Measurements from ENCODE around the gene CLASP1.
"Not testable (repeated sequence)": the region's sequence is repeated elsewhere in the genome, so short reads cannot be mapped to it uniquely, and the experiment has no call there.

Gene CLASP1

DNA sequence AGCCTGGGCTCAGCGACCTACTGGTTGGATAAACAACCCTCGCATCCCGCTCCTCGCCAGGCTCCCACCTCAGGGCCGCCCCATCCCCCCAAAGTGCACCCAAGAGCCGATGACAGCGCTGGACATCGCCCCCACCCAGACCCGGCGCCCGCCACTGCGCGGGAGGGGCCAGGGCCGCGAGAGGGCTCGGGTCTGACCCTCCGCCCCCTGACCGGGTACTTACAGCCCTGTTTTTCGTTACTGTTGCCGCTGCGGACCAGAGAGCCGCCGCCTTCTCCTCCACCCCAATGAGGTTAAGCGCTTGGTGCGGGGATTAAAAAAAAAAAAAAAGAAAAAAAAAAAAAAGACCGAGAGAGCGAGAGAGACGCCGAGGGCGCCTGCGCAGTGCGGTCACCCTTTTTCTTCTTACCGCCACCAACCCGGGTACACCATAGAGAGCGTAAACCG is at the start of gene CLASP1:
TSS of gene CLASP1 (minus strand) at position 314 of the 447 bp plus-strand sequence. CDS start 43,567 bp downstream, outside the sequence.
- DNase-seq (ENCODE audit: low spot score): no peak

DNA sequence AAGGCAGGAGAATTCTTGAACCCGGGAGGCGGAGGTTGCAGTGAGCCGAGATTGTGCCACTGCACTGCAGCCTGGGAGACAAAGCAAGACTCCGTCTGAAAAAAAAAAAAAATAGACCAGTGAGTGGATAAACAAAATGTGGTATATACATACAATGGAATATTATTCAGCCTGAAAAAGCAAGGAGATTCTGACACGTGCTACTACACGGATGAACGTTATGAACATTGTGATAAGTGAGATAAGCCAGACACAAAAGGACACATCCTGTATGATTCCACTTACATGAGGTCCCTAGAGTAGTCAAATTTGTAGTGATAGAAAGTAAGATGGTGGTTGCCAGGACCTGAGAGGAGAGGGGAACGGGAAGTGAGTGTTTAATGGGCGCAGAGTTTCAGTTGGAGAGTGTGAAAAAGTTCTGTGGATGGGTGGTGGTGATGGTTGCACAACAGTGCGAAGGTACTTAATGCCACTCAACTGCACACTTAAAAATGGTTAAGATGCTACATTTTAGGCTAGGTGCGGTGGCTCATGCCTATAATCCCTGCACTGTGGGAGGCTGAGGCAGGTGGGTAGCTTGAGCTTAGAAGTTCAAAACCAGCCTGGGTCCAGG is 49.2 kb upstream of the CLASP1 start:
- DNase-seq (ENCODE audit: low spot score): no peak

DNA sequence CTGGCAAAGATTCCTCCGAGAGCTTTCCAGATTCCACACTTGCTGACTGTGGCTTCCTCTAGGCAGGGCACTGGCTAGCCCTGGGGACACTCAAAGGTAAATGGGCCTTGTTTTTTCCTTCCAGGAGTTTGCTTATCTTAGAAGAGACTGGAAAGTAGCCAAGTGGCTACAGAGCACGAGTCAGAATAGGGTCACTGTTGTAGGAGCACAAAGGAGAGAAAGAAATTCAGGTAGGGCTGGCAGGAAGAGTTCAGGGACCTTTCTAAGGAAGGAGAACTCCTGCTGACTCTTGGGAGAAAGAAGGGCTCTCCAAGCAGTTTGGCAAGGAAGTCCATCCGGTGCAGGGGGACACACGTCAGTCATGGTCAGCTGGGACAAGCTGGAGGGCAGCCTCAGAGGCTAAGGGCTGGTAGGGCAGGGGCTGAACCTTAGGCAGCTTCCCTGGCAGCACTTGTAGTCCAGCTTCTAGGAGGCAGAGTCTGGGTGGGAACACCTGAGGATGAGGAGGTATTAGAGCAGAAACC is 47.9 kb upstream of the CLASP1 start:
- DNase-seq (ENCODE audit: low spot score): no peak

DNA sequence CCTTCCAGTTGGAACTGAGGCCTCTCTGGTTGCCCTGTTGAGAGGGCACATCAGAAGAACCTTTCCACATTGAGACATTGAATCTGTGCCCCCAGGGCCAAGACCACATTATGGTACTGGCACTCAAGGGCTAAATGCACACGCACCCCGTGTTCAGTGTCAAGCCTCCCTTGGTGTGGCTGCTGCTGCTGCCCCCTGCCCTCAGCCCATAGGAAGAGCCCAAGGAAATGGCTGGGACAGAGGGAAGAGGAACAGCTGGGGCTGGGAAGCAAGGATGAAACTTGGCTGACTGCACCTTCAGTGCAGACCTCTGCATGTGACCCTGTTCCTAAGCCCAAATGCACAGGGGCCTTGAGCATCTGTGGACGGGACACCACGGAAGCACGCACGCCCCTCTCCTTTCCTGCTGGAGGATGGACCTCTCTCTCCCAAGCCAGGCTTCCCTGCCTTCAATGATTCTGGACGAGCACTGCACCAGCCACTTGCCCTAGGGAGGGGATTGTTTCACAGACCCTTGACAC is 47.2 kb upstream of the CLASP1 start:
- DNase-seq (ENCODE audit: low spot score): no peak

DNA sequence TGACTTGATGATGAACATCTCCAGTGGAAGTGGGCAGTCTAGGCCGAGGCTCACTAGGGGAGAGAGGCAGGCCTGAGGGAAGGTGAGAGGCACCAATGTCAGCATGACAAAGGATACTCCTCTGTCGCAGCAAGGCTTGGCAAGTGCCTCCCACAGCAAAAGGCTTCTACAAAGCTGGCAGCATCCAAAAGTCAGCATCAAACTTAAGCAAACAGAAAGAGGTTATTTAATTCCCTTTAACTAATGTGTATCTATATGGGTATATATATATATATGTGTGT is 45.8 kb upstream of the CLASP1 start:
- no peak for DNase-seq (ENCODE audit: low spot score)

DNA sequence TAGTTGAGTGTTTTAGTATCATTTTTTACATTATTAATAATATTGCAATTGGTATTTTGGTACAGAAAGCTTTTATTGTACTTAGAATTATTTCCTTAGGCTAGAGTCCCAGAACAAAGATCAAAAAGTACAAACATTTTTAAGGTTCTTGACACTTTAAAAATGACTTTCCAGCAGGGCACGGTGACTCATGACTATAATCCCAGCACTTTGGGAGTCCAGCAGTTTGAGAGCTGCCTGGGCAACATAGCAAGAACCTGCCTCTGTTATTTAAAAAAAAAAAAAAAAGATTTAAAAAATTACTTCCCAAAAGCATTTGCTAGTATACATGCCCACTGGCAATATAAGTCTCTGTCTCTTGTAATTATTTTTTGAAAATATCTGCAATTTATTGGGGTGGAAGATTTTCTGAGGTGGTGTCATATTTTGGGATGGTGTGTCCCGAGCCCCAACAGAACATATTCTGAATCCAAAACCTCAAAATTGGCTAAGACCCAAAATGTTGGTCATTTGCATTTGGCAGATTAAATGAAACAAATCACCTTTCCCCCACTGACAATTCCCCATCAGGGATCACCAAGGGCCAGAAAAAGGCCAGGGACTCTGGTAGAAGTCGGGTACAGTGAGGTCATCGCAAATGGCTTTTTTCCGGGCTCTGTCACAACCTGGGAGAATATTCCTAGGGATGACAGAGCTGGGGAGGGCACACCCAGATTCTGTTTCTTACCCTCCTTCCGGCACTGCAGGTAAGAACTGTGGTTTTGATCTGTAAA is 45.3 kb upstream of the CLASP1 start:
- DNase-seq (ENCODE audit: low spot score): no peak

DNA sequence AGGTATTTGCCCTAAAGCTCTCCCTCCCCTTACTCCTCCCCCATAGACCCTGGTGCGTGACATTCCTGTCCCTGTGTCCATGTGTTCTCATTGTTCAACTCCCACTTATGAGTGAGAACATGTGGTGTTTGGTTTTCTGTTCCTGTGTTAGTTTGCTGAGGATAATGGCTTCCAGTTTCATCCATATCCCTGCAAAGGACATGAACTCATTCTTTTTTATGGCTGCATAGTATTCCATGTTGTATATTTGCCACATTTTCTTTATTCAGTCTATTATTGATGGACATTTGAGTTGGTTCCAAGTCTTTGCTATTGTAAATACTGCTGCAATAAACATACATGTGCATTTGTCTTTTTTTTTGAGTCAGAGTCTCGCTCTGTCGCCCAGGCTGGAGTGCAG is 41.3 kb upstream of the CLASP1 start:
- not testable (repeated sequence) for DNase-seq (ENCODE audit: low spot score)

DNA sequence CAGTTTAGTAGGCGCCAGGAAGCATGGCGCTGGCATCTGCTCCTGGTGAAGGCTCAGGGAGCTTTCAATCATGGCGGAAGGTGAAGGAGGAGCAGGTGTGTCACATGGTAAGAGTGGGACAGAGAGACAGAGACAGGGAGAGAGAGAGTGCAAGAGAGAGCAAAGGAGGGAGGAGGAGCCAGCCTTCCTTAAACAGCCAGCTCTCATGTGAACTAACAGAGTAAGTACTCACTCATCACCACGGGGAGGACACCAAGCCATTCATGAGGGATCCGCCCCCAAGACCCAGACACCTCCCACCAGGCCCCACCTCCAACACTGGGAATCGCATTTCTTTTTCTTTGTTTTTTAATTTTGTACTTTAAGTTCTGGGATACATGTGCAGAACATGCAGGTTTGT is 40.8 kb upstream of the CLASP1 start:
- no peak for DNase-seq (ENCODE audit: low spot score)

DNA sequence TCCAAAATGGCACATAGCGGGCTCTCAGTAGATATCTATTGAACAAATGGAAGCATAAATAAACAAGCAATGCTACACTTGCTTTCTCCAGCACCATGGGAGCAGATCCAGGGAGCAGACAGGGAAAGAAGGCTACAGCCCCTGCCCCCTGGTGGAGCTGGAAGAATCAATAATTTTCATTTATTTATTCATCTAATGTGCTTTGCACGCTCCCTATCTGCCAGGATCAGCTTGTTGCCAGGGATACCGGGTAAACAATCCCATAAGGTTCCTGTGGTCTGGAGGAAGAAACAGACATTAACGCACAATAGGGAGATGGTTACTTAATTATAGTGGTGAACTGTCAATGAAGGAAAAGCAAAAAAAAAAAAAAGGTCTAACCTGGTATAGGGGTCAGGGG is 40.1 kb upstream of the CLASP1 start:
- DNase-seq (ENCODE audit: low spot score): no peak

DNA sequence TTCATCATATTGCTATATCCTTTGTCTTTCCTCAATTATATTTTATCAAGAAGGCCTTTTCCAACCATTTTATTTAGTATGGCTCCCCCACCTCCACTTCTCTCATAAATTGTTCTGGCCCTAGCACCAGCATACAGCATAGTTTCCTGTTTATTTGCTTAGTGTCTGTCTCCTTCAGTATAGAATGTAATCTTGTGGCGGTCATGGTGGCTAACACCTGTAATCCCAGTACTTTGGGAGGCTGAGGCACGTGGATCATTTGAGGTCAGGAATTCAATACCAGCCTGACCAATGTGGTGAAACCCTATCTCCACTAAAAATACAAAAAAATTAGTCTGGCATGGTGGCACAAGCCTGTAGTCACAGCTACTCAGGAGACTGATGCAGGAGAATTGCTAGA is 39.6 kb upstream of the CLASP1 start:
- DNase-seq (ENCODE audit: low spot score): no peak

DNA sequence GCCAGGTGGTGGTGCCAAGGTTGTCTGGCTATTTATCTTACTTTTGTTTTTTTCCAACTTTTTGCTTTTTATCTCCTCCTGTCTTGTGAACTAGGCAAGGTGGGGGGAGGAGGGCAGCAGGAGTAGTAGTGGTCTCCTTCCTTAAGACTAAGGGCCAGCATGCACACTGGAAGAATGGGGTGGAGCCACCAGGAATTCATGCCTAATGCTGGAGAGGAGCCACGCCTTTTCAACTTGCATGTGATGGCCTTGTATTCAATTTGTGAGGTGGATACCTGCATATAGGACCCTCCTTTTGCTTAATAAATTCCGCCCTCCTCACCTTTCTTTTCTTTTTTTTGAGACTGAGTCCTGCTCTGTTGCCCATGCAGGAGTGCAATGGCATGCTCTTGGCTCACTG is 37.6 kb upstream of the CLASP1 start:
- no peak for DNase-seq (ENCODE audit: low spot score)

DNA sequence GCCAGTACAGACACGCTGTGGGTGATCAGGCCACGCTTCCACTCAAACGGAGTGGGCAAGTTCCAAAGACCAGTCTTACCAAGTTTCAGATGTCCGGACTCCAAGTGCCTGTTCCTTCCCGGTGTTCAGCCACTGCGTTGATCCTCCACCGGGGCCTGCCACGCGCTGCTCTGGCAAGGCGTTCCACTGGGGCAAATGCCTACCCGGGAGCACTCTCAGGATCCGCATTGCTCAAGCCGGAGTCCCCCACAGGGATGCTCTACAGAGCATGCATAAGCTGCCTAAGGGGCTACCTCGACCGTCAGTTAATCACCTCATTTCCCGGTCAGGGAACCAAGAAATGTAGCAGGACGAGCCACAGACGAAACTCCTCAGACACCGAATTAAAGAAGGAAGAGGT is 37.0 kb upstream of the CLASP1 start:
- no peak for DNase-seq (ENCODE audit: low spot score)

DNA sequence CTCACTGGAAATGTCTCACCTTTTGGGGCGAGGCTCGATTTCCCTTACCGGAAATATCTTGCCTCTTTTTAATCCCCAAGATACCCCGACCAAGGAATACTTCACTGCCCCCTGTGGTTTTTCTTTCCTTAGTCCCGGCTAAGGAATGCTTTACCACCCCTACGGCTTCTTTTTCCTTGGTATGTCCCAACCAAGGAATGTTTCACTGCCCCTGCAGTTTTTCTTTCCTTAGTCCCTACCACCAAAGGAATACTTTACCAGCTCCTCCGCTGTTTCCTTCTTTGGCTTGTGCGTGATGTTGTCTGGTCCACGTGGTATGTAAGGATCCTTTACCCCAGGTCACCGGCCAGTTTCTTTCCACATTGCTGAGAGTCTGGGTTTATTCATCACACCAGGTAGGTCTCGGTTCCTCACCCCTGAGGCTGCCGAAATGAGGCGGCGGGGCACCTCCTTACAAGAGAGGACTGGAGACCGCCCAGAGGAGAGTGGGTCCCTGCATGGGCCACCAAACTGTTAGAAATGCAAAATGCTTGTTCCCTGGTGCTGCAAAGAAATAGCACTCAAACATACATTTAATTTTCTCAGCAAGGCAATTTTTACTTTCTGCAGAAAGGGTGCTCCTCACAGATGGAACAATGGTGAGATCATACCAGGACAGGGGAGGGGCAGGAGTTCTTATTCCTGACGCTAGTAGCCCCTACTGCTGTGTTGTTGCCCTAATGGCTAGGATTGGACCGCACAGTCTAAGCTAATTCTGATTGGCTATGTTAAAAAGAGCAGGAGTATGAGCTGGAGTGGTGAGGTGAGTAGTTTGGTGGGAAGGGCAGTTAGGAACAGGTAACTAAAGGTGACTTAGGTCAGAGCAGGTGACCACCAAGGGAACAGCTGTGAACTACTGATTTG is 33.4 kb upstream of the CLASP1 start:
- DNase-seq (ENCODE audit: low spot score): no peak

DNA sequence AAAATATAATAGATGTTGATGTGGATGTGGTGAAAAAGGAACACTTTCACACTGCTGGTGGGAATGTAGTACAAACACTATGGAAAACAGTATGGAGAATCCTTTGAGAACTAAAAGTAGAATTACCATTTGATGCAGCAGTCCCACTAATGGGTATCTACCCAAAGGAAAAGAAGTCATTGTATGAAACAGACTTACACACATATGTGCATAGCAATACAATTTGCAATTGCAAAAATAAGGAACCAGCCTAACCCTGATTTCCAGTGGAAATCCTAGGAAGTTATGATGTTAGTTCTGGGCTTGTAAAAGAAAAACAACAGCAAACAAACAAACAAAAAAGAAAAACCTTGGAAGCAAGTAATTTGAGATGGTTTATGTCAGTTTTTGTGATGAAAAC is 28.6 kb upstream of the CLASP1 start:
- no peak for DNase-seq (ENCODE audit: low spot score)

DNA sequence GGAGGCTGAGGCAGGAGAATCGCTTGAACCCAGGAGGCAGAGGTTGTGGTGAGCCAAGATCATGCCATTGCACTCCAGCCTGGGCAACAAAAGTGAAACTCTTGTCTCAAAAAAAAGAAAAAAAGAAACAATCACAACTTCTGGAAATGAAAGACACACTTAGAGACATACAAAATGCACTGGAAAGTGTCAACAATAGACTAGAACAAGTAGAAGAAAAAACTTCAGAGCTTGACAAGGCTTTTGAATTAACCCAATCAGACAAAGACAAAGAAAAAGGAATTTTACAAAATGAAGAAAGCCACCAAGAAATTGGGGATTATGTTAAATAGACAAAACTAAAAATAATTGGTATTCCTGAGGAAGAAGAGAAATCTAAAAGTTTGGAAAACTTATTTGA is 22.4 kb upstream of the CLASP1 start:
- not testable (repeated sequence) for DNase-seq (ENCODE audit: low spot score)

DNA sequence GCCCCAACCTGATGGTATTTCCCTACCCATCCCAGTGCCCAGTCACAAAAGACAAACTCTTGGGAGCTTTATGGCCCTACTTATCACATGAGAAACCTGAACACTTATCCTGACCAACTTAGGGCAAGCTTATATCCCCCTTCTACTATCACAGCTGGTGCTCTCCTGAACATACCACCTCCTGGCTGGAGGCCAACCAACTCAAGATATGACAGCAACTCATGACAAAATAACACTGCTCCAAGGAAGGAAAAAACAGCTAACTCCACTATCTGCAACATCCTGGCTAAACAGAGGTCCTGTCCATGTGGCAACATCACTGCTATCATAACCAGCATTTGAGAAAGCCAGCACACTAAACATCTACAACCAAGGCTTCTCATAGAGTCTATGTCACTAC is 20.9 kb upstream of the CLASP1 start:
- no peak for DNase-seq (ENCODE audit: low spot score)

DNA sequence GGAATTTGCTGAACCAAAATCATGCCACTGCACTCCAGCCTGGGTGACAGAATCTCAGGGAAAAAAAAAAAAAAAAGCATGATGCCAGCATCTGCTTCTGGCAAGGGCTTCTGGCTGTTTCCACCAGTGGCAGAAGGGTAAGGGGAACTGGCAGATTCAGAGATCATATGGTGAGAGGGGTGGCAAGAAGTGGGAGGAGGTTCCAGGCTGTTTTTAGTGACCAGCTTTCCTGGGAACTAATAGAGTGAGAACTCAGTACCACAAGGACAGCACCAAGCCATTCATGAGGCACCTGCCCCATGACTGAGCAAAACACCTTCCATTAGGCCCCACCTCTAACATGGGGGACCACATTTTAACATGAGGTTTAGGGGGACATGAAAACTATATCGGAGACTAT is 18.4 kb upstream of the CLASP1 start:
- no peak for DNase-seq (ENCODE audit: low spot score)

DNA sequence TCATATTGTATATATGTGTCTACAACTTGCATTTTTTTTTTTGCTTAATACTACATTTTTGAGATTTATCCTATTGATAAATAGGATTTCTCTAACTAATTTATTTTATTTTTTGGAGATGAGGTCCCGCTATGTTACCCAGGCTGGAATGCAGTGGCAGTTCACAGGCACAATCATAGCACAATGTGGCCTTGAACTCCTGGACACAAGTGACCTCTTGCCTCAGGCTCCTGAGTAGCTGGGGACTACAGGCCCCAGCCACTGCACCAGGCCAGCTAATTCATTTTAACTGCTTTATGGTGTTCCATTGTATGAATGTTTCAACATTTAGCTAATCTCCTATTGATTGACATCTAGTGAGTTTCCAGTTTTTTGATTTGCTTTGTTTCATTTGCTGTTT is 16.8 kb upstream of the CLASP1 start:
- no peak for DNase-seq (ENCODE audit: low spot score)

DNA sequence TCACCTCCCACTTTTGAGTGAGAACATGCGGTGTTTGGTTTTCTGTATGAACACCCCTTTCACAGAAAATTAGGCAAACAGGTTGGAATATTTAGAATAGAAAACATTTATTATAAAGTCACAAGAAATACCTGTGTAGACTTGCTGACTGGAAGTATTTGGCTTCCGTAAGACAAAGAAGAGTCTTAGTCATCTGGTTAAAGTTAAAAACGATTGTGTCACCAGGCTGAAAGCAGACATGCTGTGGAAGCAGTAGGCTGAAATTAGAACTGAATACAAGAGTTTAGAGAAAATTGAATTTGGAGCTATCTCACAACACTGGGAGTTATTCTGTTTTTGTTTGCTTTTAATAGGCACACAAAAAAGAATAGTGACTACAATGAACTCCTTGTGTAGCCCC is 16.2 kb upstream of the CLASP1 start:
- no peak for DNase-seq (ENCODE audit: low spot score)

DNA sequence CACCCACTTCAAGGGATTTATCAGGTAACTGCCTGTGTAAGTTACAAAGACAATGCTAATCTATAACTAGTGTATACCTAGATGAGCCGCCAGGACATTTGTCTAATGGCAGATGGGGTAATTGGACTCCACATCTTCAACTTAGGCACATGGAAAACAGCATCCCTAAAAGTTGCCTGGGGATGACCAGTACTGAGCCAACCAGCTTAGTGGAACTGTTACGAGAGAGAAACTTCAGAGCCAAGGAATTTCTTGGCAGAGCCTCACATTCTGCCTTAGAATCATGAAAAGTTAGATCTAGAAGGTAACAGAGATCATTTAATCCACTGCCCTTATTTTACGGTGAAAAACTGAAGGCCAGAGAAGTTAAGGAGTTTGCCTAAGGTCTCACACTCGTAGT is 15.5 kb upstream of the CLASP1 start:
- no peak for DNase-seq (ENCODE audit: low spot score)

DNA sequence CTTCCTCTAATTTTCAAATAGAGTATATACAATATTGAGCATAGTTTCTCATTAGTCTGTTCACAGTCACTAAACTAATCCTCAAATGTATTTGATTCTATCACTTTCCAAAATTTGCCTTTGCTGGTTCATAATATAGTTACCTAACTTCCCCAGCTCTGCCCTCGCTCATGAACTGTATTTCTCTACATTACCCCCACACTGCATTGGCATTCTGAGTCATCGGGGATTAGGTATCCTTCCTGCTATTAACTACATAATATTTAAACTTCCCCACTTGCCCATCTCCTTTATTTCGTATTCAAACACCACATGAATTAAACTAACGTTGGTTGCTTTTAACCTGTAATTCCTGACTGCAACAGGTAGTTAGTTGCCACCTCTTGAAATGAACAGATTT is 14.8 kb upstream of the CLASP1 start:
- no peak for DNase-seq (ENCODE audit: low spot score)

DNA sequence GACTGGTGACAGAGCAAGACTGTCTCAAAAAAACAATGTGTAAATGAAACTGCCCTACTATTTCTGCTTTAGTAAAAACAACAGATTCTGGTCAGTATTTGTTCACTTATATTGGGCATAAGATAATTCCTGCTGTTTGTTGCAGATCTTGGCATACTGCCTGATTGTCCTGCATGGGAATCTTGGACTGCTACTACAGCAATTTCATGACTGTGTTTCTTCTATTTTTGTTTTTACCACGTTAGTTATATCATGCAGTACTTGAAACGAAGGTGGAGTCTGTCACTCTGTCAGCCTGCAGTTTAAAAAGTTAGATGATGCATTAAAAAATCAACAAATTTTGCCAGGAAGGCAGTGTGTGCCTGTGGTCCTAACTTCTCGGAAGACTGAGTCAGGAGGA is 14.2 kb upstream of the CLASP1 start:
- DNase-seq (ENCODE audit: low spot score): no peak

DNA sequence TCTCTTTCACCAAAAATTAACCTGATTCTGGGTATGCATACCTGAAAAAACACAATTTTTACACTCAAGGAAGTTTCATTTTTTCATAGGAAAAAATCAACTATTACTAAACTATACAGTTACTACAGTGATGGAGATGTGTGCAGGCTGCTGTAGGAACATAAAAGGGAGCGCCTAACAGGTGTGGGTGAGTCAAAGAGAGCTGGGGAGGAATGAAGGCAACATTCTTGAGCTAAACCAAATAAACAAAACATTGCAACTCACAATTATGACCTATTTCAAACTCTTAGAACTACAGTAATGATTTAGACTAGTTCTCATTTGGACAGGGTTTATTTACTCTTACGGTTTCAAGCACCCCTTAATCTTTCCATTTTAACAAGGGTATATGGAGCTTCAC is 13.4 kb upstream of the CLASP1 start:
- DNase-seq (ENCODE audit: low spot score): no peak

All from NAMALWA (cell line).